Left forelimb (tissue), 1 donor: ENCODE results near the gene DUSP11.
A peak's percentile ranks its signal among the peaks of the same experiment; 100 is the strongest.
"Not testable (repeated sequence)": the region's sequence is repeated elsewhere in the genome, so short reads cannot be mapped to it uniquely, and the experiment has no call there.

Source experiments
- DNase-seq: peaks from one replicate; pipeline ENCODE4 v3.0.0-alpha.2; 2018; ENCODE audit warnings: low spot score

DUSP11 gene

DNA sequence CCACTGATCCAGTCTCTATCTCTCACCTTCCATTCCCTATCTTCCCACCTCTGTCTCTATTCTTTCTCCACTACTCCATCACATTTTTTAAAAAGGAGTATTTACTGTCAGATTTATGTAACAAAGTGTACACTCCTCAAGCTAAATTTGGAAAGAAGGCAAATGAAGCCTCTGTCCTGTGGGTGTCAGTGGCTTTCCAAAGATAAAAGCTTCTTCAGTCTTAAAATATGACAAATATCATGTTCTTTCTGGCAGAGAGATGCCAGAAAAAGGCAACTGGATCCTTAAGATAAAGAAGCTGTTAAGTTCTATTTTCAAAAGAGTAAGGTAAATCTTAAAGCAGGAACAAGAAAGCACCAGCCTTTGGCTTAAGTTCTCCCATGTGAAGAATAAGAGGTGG is 7.1 kb downstream of the DUSP11 start:
- no peak for DNase-seq

- no peak for DNase-seq
These were observed 9.2 kb downstream of the DUSP11 start for GRCh38 chr2:73770725-73771124.

DNA sequence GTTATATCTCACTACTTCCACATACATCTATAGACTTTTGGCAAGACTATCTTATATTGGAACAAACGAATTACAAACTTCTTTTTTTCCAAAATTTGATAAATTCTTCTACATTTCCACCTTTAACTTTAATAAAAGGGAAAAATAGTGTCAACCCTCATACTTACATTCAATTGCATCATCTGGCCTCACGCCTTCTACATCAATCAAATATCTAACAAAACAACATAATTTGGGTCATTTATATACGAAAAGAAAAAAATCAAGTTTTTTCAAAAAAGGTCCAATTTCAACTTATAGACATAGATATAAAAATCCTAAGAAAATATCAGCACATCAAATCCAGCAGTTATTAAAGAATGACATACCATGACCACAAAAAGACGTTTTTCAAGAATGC is 12.9 kb downstream of the DUSP11 start:
- DNase-seq, result no peak

DNA sequence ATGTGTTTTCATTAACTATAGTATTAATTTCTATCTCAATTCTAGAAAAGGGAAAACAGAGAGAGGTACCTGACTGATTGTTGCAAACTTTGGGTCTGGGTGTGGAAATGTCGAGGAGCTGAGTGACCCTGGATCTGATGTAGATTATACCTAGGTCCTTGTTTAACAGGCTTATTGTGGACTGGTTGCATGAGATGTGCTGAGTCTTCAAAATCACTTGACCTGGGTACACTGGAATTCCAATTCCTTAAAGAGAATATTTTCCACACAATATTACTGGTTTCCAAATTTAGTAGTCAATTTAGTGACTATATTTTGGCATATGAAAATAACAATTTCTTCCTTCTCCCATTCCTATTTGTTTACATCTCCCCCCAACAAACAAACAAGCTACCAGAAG is 13.6 kb downstream of the DUSP11 start:
- DNase-seq, result no peak

DNA sequence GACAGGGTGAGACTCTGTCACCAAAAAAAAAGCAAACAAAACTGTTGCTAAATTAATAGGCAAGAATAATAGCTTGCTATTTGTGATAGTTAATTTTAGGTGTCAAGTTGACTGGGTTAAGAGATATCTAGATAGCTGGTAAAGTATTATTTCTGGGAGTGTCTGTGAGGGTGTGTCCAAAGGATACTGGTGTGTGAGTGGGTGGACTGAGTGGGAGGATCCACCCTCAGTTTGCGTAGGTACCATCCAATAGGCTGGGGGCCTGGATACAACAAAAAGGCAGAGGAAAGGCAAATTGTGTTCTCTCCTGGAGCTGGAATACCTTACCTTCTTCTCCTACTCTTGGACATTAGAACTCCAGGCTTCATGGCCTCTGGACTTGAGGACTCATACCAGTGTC is 15.0 kb downstream of the DUSP11 start:
- DNase-seq, result no peak

GRCh38 chr2:73762571-73762970 is 17.3 kb downstream of the DUSP11 start:
- no peak for DNase-seq

- no peak for DNase-seq
These were observed 20.0 kb downstream of the DUSP11 start for GRCh38 chr2:73759904-73760303.

- no peak for DNase-seq
These were observed 20.6 kb downstream of the DUSP11 start for GRCh38 chr2:73759285-73759764.

DNA sequence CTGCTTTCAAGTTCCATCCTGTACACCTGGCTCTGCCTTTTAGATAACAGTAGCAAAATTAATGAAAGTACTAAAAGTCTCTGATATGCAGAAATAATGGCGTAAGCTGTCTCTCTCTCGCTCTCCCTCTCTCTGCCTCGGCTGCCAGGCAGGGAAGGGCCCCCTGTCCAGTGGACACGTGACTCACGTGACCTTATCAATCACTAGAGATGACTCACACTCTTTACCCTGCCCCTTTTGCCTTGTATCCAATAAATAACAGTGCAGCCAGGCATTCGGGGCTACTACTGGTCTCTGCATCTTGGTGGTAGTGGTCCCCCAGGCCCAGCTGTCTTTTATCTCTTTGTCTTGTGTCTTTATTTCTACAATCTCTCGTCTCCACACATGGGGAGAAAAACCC is 25.6 kb downstream of the DUSP11 start:
- DNase-seq, result not testable (repeated sequence)

DNA sequence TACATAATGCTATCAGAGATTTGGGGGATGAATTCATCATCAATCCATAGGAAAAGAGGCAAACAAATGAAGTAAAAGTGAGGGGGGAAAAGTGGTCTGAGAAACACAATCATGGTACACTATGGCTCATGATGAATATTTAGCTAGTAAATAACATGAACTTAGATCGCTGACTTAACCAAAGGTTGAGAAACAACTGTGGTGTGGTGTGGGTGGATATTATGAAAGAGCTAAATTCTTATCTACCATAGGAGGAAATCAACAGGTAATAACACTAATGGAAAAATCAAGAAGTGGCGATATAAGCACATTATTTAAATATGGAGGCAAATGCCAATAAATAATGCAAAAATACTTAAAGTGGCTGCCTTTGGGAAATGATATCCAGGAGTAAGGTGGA is 30.6 kb downstream of the DUSP11 start:
- DNase-seq, result no peak

GRCh38 chr2:73746877-73747208 is 33.1 kb downstream of the DUSP11 start:
- no peak for DNase-seq

- no peak for DNase-seq
These were observed 33.7 kb downstream of the DUSP11 start for GRCh38 chr2:73746015-73746876.

- DNase-seq, result no peak
These were observed 39.1 kb downstream of the DUSP11 start for GRCh38 chr2:73740767-73741166.

GRCh38 chr2:73739101-73739500 is 40.8 kb downstream of the DUSP11 start:
- DNase-seq, result no peak

DNA sequence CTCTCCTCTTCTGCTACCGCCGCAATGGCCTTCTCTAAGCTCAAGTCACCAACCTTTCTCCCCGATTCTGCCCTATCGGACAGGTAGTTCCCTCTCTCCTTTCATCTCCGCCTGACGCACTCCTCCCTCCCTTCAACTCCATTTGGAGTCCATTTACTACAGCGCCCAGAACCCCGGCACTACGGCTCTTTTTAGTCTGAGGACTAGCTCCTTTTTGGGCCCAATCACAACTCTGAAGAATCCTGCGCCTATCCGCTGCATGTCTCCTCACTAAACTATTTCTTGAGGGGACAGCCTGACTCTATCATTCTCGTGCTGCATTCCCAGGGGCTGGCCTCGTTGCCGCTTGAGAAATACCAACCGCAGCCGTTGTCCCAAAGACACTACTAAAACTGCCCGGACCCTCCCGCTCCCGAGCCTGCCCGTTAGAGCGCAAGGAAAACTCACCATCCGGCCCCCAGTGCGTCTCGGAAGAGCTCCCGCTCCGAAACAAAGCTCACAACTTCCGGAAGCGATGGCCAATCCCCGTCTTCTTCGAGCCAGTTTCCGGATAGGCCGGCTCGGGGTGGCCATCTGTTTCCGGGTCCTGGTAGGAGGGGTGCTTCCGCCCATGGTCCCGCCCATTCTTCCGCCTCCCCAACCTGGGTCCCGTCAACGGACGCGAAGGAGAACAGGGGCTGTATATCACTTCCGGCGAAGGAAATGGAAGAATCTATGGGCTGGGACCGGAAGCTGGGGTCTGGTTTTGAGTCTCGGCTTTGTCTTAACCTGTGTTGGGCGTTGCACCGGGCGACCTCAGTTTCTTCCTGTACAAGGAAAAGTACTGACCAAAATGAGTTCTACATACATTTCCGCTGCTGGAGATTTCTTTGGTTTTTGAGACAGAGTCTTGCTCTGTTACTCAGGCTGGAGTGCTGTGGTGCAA is 42.8 kb downstream of the DUSP11 start, which contains the start of gene TPRKB:
Gene TPRKB (minus strand): TSS at position 491 of the 925 bp plus-strand sequence. CDS start 2,776 bp downstream, outside the sequence.
- peak; percentile 97 for DNase-seq

DNA sequence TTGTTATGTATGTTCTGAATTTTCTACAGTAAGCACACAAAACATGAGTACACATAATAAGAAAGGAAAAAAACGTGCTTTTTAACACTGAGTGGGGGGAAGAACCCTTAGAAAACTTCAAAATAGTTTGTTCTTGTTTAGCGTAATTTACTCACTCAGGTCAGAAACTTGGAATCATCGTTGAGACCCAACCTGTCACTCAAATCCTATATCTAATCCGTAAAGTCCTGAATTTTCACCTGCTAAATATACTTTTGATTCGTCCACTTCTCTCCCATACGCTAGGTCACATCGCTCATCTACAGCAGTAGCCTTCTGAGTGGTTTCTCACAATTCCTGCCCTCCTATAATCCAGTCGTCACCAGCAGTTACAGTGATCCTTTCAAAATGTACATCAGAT is 43.5 kb downstream of the DUSP11 start:
- DNase-seq, result no peak

GRCh38 chr2:73730810-73731209 is 49.1 kb downstream of the DUSP11 start:
- DNase-seq, result no peak

DNA sequence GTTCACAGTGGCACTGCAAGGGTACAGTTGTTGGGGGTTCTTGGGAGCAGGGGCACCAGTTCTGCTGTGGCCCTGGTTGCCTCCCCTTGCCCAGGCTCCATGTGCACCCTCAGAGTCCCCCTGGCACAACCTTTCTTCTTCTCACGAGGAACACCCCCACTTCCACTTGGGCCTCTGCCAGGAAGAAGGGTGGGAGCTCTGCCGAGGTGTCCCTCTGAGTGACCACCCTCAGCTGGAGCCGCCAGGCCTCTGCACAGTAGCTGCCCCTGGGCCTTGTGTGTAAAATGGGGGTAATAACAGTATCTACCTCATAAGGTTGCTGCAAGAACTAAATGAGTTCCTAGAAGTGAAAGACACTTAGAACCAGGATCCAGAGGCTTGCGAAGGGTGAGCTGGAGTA is 51.2 kb downstream of the DUSP11 start:
- DNase-seq, result no peak

DNA sequence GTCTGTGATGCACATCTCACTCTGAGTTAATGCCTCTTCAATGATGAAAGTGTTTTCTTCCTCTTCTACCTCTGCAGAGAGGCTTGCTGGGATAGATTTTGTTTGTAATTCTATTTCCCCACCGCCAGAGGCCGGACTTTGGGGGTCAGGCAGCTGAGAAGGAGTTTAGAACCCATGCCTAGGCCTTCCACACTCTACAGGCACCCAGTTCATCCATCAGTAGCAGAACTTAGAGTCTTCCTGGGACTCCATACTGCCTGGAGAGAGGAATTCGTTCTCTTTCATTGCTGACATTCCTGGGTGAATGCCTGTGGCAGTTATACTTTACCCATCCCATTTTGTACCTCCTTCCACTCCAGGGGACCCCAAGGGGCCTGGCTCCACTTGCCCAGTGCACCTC is 51.9 kb downstream of the DUSP11 start:
- no peak for DNase-seq

DNA sequence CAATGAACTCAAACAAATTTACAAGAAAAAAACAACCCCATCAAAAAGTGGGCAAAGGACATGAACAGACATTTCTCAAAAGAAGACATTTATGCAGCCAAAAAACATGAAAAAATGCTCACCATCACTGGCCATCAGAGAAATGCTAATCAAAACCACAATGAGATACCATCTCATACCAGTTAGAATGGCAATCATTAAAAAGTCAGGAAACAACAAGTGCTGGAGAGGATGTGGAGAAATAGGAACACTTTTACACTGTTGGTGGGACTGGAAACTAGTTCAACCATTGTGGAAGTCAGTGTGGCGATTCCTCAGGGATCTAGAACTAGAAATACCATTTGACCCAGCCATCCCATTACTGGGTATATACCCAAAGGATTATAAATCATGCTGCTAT is 53.2 kb downstream of the DUSP11 start:
- not testable (repeated sequence) for DNase-seq

DNA sequence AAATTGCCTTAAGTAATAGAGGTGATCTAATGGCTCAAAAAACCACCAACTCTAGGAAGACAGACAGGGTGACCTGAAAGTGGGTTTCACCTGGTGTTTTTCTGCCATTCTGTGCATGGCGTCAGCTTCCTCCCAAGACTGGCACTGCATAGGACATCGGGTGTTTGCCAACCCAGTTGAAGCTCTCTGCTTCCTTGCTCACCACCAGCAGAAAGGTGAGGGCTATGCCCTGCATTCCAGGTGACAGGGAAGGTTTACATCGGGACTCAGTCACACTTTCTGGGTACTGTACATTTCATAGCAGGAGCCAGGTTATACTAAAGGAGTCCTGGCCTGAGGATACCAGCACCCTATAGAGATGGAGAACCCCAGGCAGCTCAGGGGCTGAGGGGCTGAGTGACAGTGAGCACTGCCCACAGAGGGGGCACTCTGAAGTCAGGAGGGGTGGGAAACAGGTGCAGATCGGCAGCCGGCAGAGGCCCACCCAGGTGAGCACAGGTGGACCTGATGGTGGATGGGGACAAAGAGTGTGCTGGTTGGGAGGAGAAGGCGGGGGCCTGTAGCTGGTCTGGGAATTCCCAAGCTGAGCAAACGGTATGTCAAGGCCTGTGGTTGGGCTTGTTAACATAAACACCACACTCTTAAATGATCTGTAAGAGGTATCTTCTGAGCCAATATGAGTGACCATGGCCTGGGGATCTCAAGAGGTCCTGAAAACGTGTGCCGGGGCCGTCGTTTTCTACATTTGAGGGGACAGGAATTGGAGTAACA is 60.9 kb downstream of the DUSP11 start:
- no peak for DNase-seq

- DNase-seq, result no peak
These were observed 61.5 kb downstream of the DUSP11 start for GRCh38 chr2:73718421-73718820.
